ENCODE data around the gene NRARP. TPM values are rescaled to one million over a fixed set of nuclear protein-coding genes. Genes with fewer than 3 reads are reported as not detected.
"Not testable (repeated sequence)": the region's sequence is repeated elsewhere in the genome, so short reads cannot be mapped to it uniquely, and the experiment has no call there.

NRARP gene
- total RNA-seq, 1 experiment from 2014 or later = 7.4 TPM

- H3K27me3 ChIP-seq (replicated peaks; ENCODE audit: insufficient read depth, low read depth, low read length, poor library complexity) = no peaks in the 10 kb centered on the region
- no peaks in the 10 kb centered on the region for H3K4me1 ChIP-seq (ENCODE audit: insufficient read depth, low read length, poor library complexity, severe bottlenecking)
- BruUV-seq (replicated peaks) = no TSS peak
- intact Hi-C loops (cut with micrococcal nuclease; ENCODE audit: unreplicated experiment) = no loop called here
- DNase-seq (ENCODE audit: low spot score) = no peak
- no peak overlapping the region for H3K27ac ChIP-seq (ENCODE audit: low read depth, low read length, poor library complexity, severe bottlenecking)
- TF ChIP-seq CTCF (conservative IDR thresholded peaks at IDR 0.05; ENCODE audit: low read depth, low read length) = no peak
- no peak for TF ChIP-seq EZH2 (IDR thresholded peaks at IDR 0.05; ENCODE audit: borderline replicate concordance, low read depth, low read length, poor library complexity, severe bottlenecking)
- H3K9me3 ChIP-seq (ENCODE audit: low read depth, low read length, poor library complexity, severe bottlenecking) = no peaks in the 10 kb centered on the region
- CTCF ChIA-PET = no interaction called here
- peaks cover 33% of the 10 kb centered on the region for H3K36me3 ChIP-seq (ENCODE audit: insufficient read depth, low read length, poor library complexity, severe bottlenecking)
- no peak overlapping the region for H3K4me3 ChIP-seq (ENCODE audit: low read depth, low read length, poor library complexity, severe bottlenecking)
- POLR2A ChIA-PET (ENCODE audit: low non-redundant PET) = no interaction called here
These were observed 39.2 kb downstream of the NRARP start for GRCh38 chr9:137262909-137263285.

- peak; percentile 62 for DNase-seq (ENCODE audit: low spot score)
- H3K27ac ChIP-seq (ENCODE audit: low read depth, low read length, poor library complexity, severe bottlenecking); H3K4me3 ChIP-seq (ENCODE audit: low read depth, low read length, poor library complexity, severe bottlenecking); H3K27me3 ChIP-seq (replicated peaks; ENCODE audit: insufficient read depth, low read depth, low read length, poor library complexity); H3K4me1 ChIP-seq (ENCODE audit: insufficient read depth, low read length, poor library complexity, severe bottlenecking); BruUV-seq (replicated peaks); POLR2A ChIA-PET (ENCODE audit: low non-redundant PET); H3K9me3 ChIP-seq (ENCODE audit: low read depth, low read length, poor library complexity, severe bottlenecking); intact Hi-C loops (cut with micrococcal nuclease; ENCODE audit: unreplicated experiment): not testable (repeated sequence)
- peaks cover 29% of the 10 kb centered on the region for H3K36me3 ChIP-seq (ENCODE audit: insufficient read depth, low read length, poor library complexity, severe bottlenecking)
- peak; percentile 43 for TF ChIP-seq CTCF (conservative IDR thresholded peaks at IDR 0.05; ENCODE audit: low read depth, low read length)
- CTCF ChIA-PET = interaction anchor here (0.9 kb wide), 1 partner anchor 26 kb away, joined by 4 read pairs; no protein-coding TSS in a partner anchor
These were observed 39.7 kb downstream of the NRARP start for GRCh38 chr9:137262173-137262908.

GRCh38 chr9:137256856-137257255 lies 45.2 kb downstream of the NRARP start:
- TF ChIP-seq EZH2 (IDR thresholded peaks at IDR 0.05; ENCODE audit: borderline replicate concordance, low read depth, low read length, poor library complexity, severe bottlenecking) = no peak
- no peak for TF ChIP-seq CTCF (conservative IDR thresholded peaks at IDR 0.05; ENCODE audit: low read depth, low read length)
- DNase-seq (ENCODE audit: low spot score) = no peak
- peak overlapping the region; percentile 88 for H3K4me3 ChIP-seq (ENCODE audit: low read depth, low read length, poor library complexity, severe bottlenecking)
- no peaks in the 10 kb centered on the region for H3K9me3 ChIP-seq (ENCODE audit: low read depth, low read length, poor library complexity, severe bottlenecking)
- peaks cover 16% of the 10 kb centered on the region for H3K36me3 ChIP-seq (ENCODE audit: insufficient read depth, low read length, poor library complexity, severe bottlenecking)
- intact Hi-C loops (cut with micrococcal nuclease; ENCODE audit: unreplicated experiment) = no loop called here
- no peaks in the 10 kb centered on the region for H3K27me3 ChIP-seq (replicated peaks; ENCODE audit: insufficient read depth, low read depth, low read length, poor library complexity)
- CTCF ChIA-PET = no interaction called here
- POLR2A ChIA-PET (ENCODE audit: low non-redundant PET) = no interaction called here
- no TSS peak for BruUV-seq (replicated peaks)
- peaks cover 15% of the 10 kb centered on the region for H3K4me1 ChIP-seq (ENCODE audit: insufficient read depth, low read length, poor library complexity, severe bottlenecking)
- H3K27ac ChIP-seq (ENCODE audit: low read depth, low read length, poor library complexity, severe bottlenecking) = no peak overlapping the region
